Body of pancreas (tissue), 4 donors: ENCODE measurements around the gene PI4K2A. TPM values are rescaled to one million over a fixed set of nuclear protein-coding genes. Genes with fewer than 3 reads are reported as not detected.
A peak's percentile ranks its signal among the peaks of the same experiment; 100 is the strongest.

ENCODE experiments used
- ATAC-seq: fragments of 150-250 bp; one replicate; pipeline ENCODE4 v1.9.1; 2016
- DNase-seq, 4 donors: peaks; one replicate each; pipeline ENCODE4 v3.0.0-alpha.2; 2019
- H3K27ac ChIP-seq, 4 donors: fragments of 200-600 bp; sonication (generic); 1 replicate in 3 of 4; 2 replicates in 1 of 4; pipeline versions ENCODE4 v1.5.1 to v1.6.1; 2016 to 2019; ENCODE audit warnings: mild to moderate bottlenecking in 1 of 4, mixed read lengths in 1 of 4, moderate library complexity in 1 of 4
- H3K27me3 ChIP-seq, 2 donors: fragments of 200-600 bp; sonication (generic); one replicate each; pipeline ENCODE4 v1.6.0; 2016; ENCODE audit warnings: mild to moderate bottlenecking in 1 of 2
- H3K36me3 ChIP-seq, 2 donors: fragments of 200-600 bp; sonication (generic); replicated peaks in 1 of 2; 2 replicates each; pipeline ENCODE4 v1.5.1; 2016; ENCODE audit warnings: low read depth in 2 of 2; ENCODE audit not compliant: insufficient read depth in 1 of 2
- H3K4me1 ChIP-seq: fragments of 200-600 bp; sonication (generic); one replicate; pipeline ENCODE4 v1.6.0; 2016
- H3K4me3 ChIP-seq, 2 donors: fragments of 200-600 bp; sonication (generic); 1 replicate in 1 of 2; 2 replicates in 1 of 2; pipeline ENCODE4 v1.5.1; 2016 to 2019
- H3K9me3 ChIP-seq, 3 donors: fragments of 200-600 bp; sonication (generic); 1 replicate in 2 of 3; 2 replicates in 1 of 3; pipeline ENCODE4 v1.5.1; 2016
- CTCF ChIP-seq, 7 experiments: fragments of 450-650 bp in 4 of 7; fragments of 200-600 bp in 3 of 7; sonication (generic) in 3 of 7; IDR thresholded peaks; one replicate each; pipeline ENCODE4 v1.5.1; 2016 to 2019; ENCODE audit warnings: antibody characterized with exemption in 7 of 7
- POLR2A ChIP-seq, 3 donors: fragments of 450-650 bp; IDR thresholded peaks; one replicate each; pipeline ENCODE4 v1.6.1; 2016; ENCODE audit warnings: antibody characterized with exemption in 3 of 3, mild to moderate bottlenecking in 2 of 3
- WGBS, 2 donors: methylation state at CpG; one replicate each; pipeline ENCODE4 v1.1.5; 2017; 5-methylcytosine and 5-hydroxymethylcytosine counted together
- intact Hi-C: fragments of 100-400 bp; cut with DNase I; formaldehyde crosslinking; loops from one replicate; pipeline ENCODE4 v1.15.1; 2023
- total RNA-seq, 2 donors: library from RNA; depleted of rRNA; stranded (reverse); fragments of >200 nt; gene quantifications; one replicate each; pipeline ENCODE4 v1.1.0, GENCODE V29; 2016

PI4K2A gene
- 1 to 10 TPM; 3.6 to 5.7 TPM for total RNA-seq

GRCh38 chr10:97640174-97640867 is at the start of gene PI4K2A:
TSS of gene PI4K2A (plus strand) at chr10:97640671. CDS start at chr10:97640743, 72 bp downstream.
- intact Hi-C loops, result no loop called here
- peak in 1 of 7 experiments; percentile 4 for TF ChIP-seq CTCF (IDR thresholded peaks at IDR 0.05)
- peak; percentile 45 to 73 (median 65) for TF ChIP-seq POLR2A (IDR thresholded peaks at IDR 0.05)
- Histone ChIP-seq H3K36me3 (peaks cover 0 to 3% of the 10 kb centered on the region in 2 donors), H3K27me3 (no peaks in the 10 kb centered on the region), H3K27ac (peak within 1 kb of the TSS in 3 of 4 donors; percentile 62 to 79 (median 75)), H3K4me1 (peaks cover 15% of the 10 kb centered on the region), H3K4me3 (peak within 1 kb of the TSS in 1 of 2 donors; percentile 83), H3K9me3 (no peaks in the 10 kb centered on the region)
- ATAC-seq (peak; percentile 99), DNase-seq (peak; percentile 99)
- WGBS, 2 donors, result 2 to 3% methylated on average over 24 to 54 of the region's 54 CpGs

GRCh38 chr10:97590748-97591495 is 49.5 kb upstream of the PI4K2A start:
- peaks cover 26% of the 10 kb centered on the region for H3K4me1 ChIP-seq
- H3K27ac ChIP-seq, result peak overlapping the region in 2 of 4 donors; percentile 5 to 24
- intact Hi-C loops, result no loop called here
- 51 to 56% methylated on average over 5 of the region's 5 CpGs for WGBS, 2 donors
- no peaks in the 10 kb centered on the region for H3K9me3 ChIP-seq
- no peak for DNase-seq
- no peaks in the 10 kb centered on the region for H3K36me3 ChIP-seq
- ATAC-seq, result no peak
- no peak for TF ChIP-seq CTCF (IDR thresholded peaks at IDR 0.05)
- TF ChIP-seq POLR2A (IDR thresholded peaks at IDR 0.05), result no peak
- no peaks in the 10 kb centered on the region for H3K27me3 ChIP-seq
- no peak overlapping the region for H3K4me3 ChIP-seq

GRCh38 chr10:97593421-97593820 is 47.0 kb upstream of the PI4K2A start:
- Histone ChIP-seq H3K36me3 (no peaks in the 10 kb centered on the region), H3K4me1 (peaks cover 36% of the 10 kb centered on the region), H3K4me3 (no peak overlapping the region), H3K9me3 (no peaks in the 10 kb centered on the region), H3K27ac (peak overlapping the region in 3 of 4 donors; percentile 49 to 70 (median 54)), H3K27me3 (no peaks in the 10 kb centered on the region)
- WGBS, 2 donors, result 62 to 77% methylated on average over 4 of the region's 4 CpGs
- TF ChIP-seq CTCF (IDR thresholded peaks at IDR 0.05) (no peak), POLR2A (IDR thresholded peaks at IDR 0.05) (no peak)
- ATAC-seq (peak; percentile 36), DNase-seq (peak in 2 of 4 donors; percentile 27 to 34)
- intact Hi-C loops, result no loop called here

GRCh38 chr10:97596101-97597082 is 44.1 kb upstream of the PI4K2A start:
- 44 to 51% methylated on average over 8 to 10 of the region's 10 CpGs for WGBS, 2 donors
- peak; percentile 83 for ATAC-seq
- peak in 3 of 4 donors; percentile 36 to 72 (median 70) for DNase-seq
- no peaks in the 10 kb centered on the region for H3K27me3 ChIP-seq
- H3K4me1 ChIP-seq, result peaks cover 15% of the 10 kb centered on the region
- H3K36me3 ChIP-seq, result no peaks in the 10 kb centered on the region
- intact Hi-C loops, result no loop called here
- no peaks in the 10 kb centered on the region for H3K9me3 ChIP-seq
- no peak overlapping the region for H3K4me3 ChIP-seq
- peak overlapping the region; percentile 53 to 82 (median 67) for H3K27ac ChIP-seq
- TF ChIP-seq POLR2A (IDR thresholded peaks at IDR 0.05), result no peak
- no peak for TF ChIP-seq CTCF (IDR thresholded peaks at IDR 0.05)
